ENCODE measurements around the gene RAD51. TPM values are rescaled to one million over a fixed set of nuclear protein-coding genes. Genes with fewer than 3 reads are reported as not detected.

The RAD51 gene
- total and polyA plus RNA-seq, 2 donors (not counting 3 experiments of a cell fraction or from before 2014, with no cell fraction given), result 11.1 to 30.9 TPM

GRCh38 chr15:40723919-40724318, 28.9 kb downstream of the RAD51 start:
- FAIRE-seq (no peak), DNase-seq (ENCODE audit: low read depth, low spot score) (no peak)
- peaks cover 7% of the 10 kb centered on the region for H3K4me1 ChIP-seq (ENCODE audit: control insufficient read depth, extremely low read depth, insufficient read depth, low read length)
- H2AFZ ChIP-seq (ENCODE audit: low read depth, low read length), result no peak overlapping the region
- H3K9me1 ChIP-seq (replicated peaks; ENCODE audit: control insufficient read depth, extremely low read depth, insufficient read depth, low read length), result no peaks in the 10 kb centered on the region
- ChIA-PET CTCF (interaction anchor here (0.6 to 1.7 kb wide), 4 partner anchors 10 to 54 kb away, joined by 3 to 4 read pairs (median 3); no protein-coding TSS in a partner anchor), POLR2A (no interaction called here)
- intact Hi-C loops (cut with micrococcal nuclease), result no loop called here
- H3K4me2 ChIP-seq (ENCODE audit: insufficient read depth, low read length), result no peak overlapping the region
- dilution Hi-C loops (cut with MboI; ENCODE audit: extremely low pct_ligation_motif_present, low sequenced_read_pairs), result no loop called here
- no peaks in the 10 kb centered on the region for H3K79me2 ChIP-seq (ENCODE audit: control insufficient read depth, insufficient read depth, low read length)
- BruUV-seq (replicated peaks), result no TSS peak
- H3K27me3 ChIP-seq (ENCODE audit: control insufficient read depth in 2 of 2, insufficient read depth in 2 of 2, low read length in 2 of 2), result no peaks in the 10 kb centered on the region
- TF ChIP-seq POLR2AphosphoS5 (IDR thresholded peaks at IDR 0.05; ENCODE audit: insufficient read depth, low read depth, low read length), result no peak
- no peak for TF ChIP-seq MYC (IDR thresholded peaks at IDR 0.05; ENCODE audit: low read depth, low read length)
- no peak for TF ChIP-seq EZH2 (IDR thresholded peaks at IDR 0.05; ENCODE audit: borderline replicate concordance, low read depth, low read length, severe bottlenecking)
- TF ChIP-seq GATA2 (IDR thresholded peaks at IDR 0.05; ENCODE audit: insufficient read depth, insufficient read length, low read depth, low read length), result no peak
- no peak for TF ChIP-seq FOS (IDR thresholded peaks at IDR 0.05; ENCODE audit: borderline replicate concordance, insufficient read depth, low read length)
- no peak for TF ChIP-seq CTCF (IDR thresholded peaks at IDR 0.05; ENCODE audit: extremely low read depth in 1 of 2, insufficient read depth in 1 of 2, low read depth in 1 of 2, low read length in 2 of 2)
- no peak for TF ChIP-seq JUN (IDR thresholded peaks at IDR 0.05; ENCODE audit: borderline replicate concordance, insufficient read depth, insufficient read length, low read depth)
- TF ChIP-seq MAX (IDR thresholded peaks at IDR 0.05; ENCODE audit: insufficient read depth, insufficient read length), result no peak
- TF ChIP-seq POLR2A (IDR thresholded peaks at IDR 0.05; ENCODE audit: low read depth, low read length), result no peak
- H3K36me3 ChIP-seq (ENCODE audit: control insufficient read depth in 2 of 2, extremely low read depth in 1 of 2, insufficient read depth in 2 of 2, low read length in 2 of 2), result peaks cover 0 to 3% of the 10 kb centered on the region in 2 experiments
- no peak overlapping the region for H3K4me3 ChIP-seq (replicated peaks in 1 of 3; ENCODE audit: insufficient read depth in 1 of 3, low read depth in 1 of 3, low read length in 3 of 3)
- no peaks in the 10 kb centered on the region for H4K20me1 ChIP-seq (replicated peaks; ENCODE audit: control insufficient read depth, extremely low read depth, insufficient read depth, low read length)
- no peak overlapping the region for H3K9ac ChIP-seq (replicated peaks; ENCODE audit: extremely low read depth, insufficient read depth, low read length)
- H3K9me3 ChIP-seq (replicated peaks; ENCODE audit: control insufficient read depth, insufficient read depth, low read length), result no peaks in the 10 kb centered on the region
- no peak overlapping the region for H3K27ac ChIP-seq (ENCODE audit: insufficient read depth, low read depth, low read length)
